ENCODE measurements around the gene CDK19. TPM values are rescaled to one million over a fixed set of nuclear protein-coding genes. Genes with fewer than 3 reads are reported as not detected.

CDK19 gene
- total RNA-seq, 1 experiment from 2014 or later: 11.7 TPM

GRCh38 chr6:110626442-110626841 lies 188.8 kb downstream of the CDK19 start:
- ATAC-seq (no peak), DNase-seq (ENCODE audit: low spot score) (no peak)
- Mint-ChIP-seq H3K9me3 (no peaks in the 10 kb centered on the region), H3K36me3 (0 out of 2 replicates have a peak, but pooled peaks cover 4% of the 10 kb centered on the region), H3K4me3 (no peak overlapping the region), H3K4me1 (no peaks in the 10 kb centered on the region), H3K27ac (no peak overlapping the region), H3K27me3 (ENCODE audit: low read depth) (no peaks in the 10 kb centered on the region)
- TF ChIP-seq ESRRA (CRISPR knock-in tag; IDR thresholded peaks at IDR 0.05; ENCODE audit: borderline replicate concordance): no peak
- TF ChIP-seq HMGA2 (CRISPR knock-in tag; IDR thresholded peaks at IDR 0.05): no peak
- no peak for TF ChIP-seq SP1 (CRISPR knock-in tag; conservative IDR thresholded peaks at IDR 0.05)
- TF ChIP-seq ZNF425 (CRISPR knock-in tag; conservative IDR thresholded peaks at IDR 0.05): no peak
- TF ChIP-seq PRRX2 (CRISPR knock-in tag; IDR thresholded peaks at IDR 0.05): no peak
- no peak for TF ChIP-seq FOXP4 (CRISPR knock-in tag; IDR thresholded peaks at IDR 0.05)
- no peak for TF ChIP-seq ATF1 (CRISPR knock-in tag; IDR thresholded peaks at IDR 0.05)
- no peak for TF ChIP-seq TEAD1 (CRISPR knock-in tag; IDR thresholded peaks at IDR 0.05)
- TF ChIP-seq ATF2 (CRISPR knock-in tag; IDR thresholded peaks at IDR 0.05; ENCODE audit: borderline replicate concordance, low read depth): no peak
- TF ChIP-seq CBFB (CRISPR knock-in tag; IDR thresholded peaks at IDR 0.05; ENCODE audit: low read depth): no peak
- no peak for TF ChIP-seq ARID4B (CRISPR knock-in tag; IDR thresholded peaks at IDR 0.05; ENCODE audit: borderline replicate concordance)
- TF ChIP-seq ZNF317 (CRISPR knock-in tag; IDR thresholded peaks at IDR 0.05; ENCODE audit: borderline replicate concordance, low read depth): no peak
- TF ChIP-seq ELF4 (CRISPR knock-in tag; IDR thresholded peaks at IDR 0.05; ENCODE audit: low read depth): no peak
- TF ChIP-seq FOXJ3 (CRISPR knock-in tag; IDR thresholded peaks at IDR 0.05; ENCODE audit: borderline replicate concordance): no peak
- no peak for TF ChIP-seq CDX4 (CRISPR knock-in tag; IDR thresholded peaks at IDR 0.05; ENCODE audit: borderline replicate concordance)
- TF ChIP-seq TP53 (CRISPR knock-in tag; IDR thresholded peaks at IDR 0.05): no peak
- no peak for TF ChIP-seq OVOL2 (CRISPR knock-in tag; IDR thresholded peaks at IDR 0.05; ENCODE audit: borderline replicate concordance)
- TF ChIP-seq ZNF138 (CRISPR knock-in tag; conservative IDR thresholded peaks at IDR 0.05): no peak
- no peak for TF ChIP-seq AFF4 (CRISPR knock-in tag; IDR thresholded peaks at IDR 0.05; ENCODE audit: borderline replicate concordance)
- TF ChIP-seq TCF7 (CRISPR knock-in tag; IDR thresholded peaks at IDR 0.05; ENCODE audit: low read depth): no peak
- CTCF ChIA-PET: no interaction called here
- POLR2A ChIA-PET: no interaction called here

Measured in WTC11 (cell line).